TTC549 (cell line): ENCODE measurements around the gene LRRC37A.
"Not testable (repeated sequence)": the region's sequence is repeated elsewhere in the genome, so short reads cannot be mapped to it uniquely, and the experiment has no call there.

Experiments
- FAIRE-seq: peaks from 2 replicates; lab custom pipeline; 2012; peaks lifted over from hg19 to GRCh38; lab: Jason Lieb, UNC

The LRRC37A gene

DNA sequence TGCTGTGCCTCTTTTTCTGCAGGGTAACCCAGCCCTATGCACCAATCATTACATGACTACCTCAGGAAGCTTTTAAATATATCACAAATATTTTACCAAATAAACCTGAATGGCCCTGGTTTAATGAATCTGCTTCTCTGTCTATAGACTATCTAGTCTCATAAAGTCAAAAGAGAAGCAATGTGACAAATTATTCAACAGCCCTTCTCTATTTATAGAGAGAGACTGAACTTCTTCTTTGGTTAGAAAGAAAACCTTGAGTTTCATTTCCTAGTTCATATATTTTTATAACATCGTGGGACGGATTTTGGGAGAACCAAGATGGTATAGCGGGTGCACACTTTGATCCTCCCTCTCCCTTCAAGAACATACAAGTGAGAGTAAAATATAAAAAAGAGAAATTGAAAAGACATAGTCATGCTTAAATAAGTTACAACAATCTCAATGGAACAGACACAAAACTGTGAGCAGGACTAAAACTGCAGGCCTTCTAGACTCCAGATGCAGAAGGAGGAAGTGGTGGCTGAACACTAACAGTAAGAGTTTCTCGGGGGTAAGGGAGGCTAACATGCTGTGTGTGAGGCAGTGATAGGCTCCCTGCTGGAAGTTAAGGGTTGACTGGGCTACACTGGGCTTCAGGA, 3.9 kb upstream of the LRRC37A start:
- FAIRE-seq = not testable (repeated sequence)

DNA sequence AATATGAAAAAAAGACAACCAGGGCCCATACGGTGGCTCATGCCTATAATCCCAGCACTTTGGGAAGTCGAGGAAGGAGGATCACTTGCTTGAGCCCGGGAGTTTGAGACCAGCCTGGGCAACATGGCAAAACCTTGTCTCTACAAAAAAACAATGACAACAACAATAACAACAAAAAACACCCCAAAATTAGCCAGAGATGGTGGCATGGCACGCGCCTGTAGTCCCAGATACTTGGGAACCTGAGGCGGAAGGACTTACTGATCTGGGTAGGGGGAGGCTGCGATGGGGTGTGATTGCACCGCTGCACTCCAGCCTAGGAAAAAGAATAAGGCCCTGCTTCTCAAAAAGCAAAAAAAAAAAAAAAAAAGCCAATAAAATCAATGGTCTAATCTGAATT, 3.3 kb upstream of the LRRC37A start:
- not testable (repeated sequence) for FAIRE-seq

DNA sequence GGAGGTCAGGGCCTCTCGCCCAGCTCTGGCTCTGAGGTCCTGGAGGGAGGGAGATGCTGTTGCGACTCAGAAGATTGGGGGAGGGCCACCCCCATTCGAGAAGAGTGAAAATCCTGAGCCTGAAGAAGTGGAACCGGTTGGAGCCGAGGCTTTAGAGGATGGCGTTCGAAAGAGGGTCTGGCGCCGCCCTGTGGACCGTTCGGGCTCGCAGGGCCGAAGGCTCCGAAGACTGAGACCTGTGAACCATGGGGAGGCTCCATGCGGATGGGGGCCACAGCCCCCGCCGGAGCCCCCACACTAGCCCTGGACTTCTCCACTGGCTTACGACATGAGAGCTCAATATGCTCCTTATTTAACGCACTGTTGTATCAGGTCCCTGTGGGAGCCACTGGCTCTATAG, 46.3 kb downstream of the LRRC37A start:
- FAIRE-seq = not testable (repeated sequence)

DNA sequence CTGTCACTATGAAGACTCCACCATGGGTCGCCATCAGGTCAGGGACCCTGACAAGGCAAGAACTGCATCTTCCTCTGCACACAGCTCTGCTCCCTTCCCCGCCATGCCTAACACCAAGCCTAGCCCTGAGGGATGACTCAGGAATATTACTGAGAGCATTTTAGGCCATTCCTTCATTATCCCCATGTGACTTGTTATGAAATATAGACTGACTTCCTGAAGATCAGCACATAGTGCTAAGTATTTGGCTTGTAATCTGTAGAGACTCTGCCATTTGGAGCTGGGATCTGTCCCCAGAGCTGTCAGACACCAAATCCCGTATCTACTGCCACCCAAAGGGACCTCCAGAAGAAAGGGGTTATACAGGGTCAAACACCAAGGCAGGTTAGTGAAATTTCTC, 47.2 kb downstream of the LRRC37A start:
- FAIRE-seq = not testable (repeated sequence)

DNA sequence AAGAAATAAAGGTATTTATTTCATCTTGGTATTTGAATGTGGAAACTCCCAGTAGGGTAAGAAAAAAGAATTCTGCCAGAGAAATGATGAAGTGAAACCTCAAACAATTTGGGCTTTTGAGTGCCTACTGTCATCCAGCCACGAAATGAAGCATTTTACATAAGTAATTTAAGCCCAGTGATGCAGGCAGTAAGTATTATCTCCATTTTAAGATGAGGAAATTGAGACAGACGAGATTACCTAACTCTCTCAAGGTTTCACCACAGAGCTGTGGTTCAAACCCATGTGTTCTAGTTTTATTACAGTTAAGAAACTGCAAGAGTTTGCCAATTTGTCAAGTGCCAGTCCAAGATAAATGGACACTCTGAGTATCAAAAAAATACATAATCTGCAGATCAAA, 53.4 kb downstream of the LRRC37A start:
- FAIRE-seq = not testable (repeated sequence)

DNA sequence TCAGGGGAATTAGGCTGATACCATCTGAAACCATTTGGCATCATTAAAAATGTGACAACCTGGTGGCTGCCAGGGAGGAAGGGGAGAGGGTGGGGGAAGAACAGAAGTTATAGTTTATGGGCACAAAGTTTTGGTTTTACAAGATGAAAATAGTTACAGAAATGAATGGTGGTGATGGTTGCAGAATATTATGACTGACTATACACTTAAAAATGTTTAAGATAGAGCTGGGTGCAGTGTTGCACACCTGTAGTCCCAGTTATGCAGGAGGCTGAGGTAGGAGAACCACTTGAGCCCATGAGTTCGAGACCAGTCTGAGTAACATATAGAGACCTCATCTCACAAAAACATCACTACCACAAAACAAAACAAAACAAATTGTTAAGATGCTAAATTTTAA, 54.1 kb downstream of the LRRC37A start:
- not testable (repeated sequence) for FAIRE-seq

DNA sequence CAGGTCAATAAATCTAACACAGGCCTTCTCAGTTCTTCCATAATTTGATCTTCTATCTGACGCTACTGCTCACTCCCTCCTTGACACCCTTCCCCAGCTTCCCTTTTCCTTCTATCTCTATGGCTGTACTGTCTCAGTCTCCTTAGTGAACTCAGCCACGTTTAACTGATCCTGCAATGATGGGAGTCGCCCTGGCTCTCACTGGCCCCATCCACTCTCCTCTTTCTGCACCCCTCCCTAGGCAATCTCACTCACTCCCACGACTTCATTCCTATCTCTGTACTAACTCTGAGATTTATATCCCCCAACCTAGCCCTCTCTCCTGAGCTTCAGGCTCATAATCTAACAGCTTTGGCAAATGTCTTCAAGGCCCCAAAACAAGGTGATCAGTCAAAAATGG, 58.9 kb downstream of the LRRC37A start:
- not testable (repeated sequence) for FAIRE-seq

DNA sequence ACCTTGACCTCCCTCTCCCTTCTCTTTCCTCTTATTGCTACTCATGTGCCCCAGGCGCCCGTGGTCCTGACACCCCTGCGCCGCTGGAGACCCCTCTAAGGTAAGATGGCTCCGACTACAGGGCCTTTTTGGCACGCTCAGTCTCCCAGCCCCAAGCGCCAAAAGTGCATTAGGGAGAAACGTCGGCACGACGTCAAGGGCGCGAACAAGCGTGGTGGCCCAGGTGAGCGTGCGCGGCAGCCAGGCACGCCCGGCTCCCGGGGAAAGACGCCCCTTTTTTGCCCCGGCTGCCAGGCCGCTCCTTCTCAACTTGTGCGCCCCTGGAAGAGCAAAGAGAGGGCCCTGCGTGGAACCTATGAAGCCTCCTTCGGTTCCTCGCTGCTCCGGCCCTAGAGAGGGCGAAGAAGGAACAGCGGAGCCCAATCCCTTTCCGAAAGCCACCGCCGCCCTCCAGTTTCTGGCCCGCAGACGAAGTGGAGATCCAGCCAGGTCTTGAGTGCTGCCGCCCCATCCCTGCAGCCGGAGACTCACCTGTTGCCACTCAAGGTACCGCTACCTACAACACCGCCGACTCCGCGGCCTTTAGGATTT, 66.3 kb downstream of the LRRC37A start:
- not testable (repeated sequence) for FAIRE-seq

DNA sequence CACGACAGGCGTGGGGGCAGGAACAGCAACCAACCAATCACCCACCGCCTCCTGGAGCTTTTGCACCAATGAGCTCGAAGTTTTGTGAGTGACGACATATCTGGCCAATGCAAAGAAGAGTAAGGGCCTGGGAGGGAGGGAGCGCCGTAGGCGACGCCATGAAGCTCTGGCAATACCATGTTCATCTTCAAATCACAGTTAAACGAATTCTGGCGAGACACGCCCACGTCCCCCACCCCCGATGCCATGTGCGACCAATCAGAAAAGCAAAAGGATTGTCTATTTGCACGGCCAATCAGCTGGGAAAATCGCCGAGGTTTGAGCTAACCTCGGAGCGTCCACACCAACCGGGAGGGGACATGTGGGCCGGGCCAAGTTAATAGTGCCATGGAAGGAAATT, 66.8 kb downstream of the LRRC37A start, which contains the start of gene ARL17B:
Gene ARL17B, minus strand, starts transcription at position 12 of the 400 bp plus-strand sequence. CDS start 3,369 bp downstream, outside the sequence.
- FAIRE-seq = peak; percentile 97

DNA sequence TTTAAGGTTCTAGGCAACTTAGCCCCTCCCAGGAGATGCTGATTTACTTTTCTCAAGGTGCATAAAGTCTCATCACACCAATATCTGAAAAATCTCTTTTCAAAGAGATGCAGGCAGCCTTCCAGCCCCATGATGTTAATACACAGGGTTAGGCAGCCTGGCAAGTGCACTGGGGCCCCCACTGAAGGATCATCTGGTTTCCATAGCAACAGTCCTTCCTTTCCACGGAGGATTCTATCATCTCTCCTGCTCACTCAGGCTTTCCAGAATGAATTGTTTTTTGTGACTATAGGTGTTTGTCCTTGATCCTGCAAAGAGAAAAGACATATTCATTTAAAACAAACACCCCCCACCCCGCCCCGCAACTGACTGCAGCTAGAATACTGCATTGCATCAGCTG, 72.6 kb downstream of the LRRC37A start:
- not testable (repeated sequence) for FAIRE-seq

DNA sequence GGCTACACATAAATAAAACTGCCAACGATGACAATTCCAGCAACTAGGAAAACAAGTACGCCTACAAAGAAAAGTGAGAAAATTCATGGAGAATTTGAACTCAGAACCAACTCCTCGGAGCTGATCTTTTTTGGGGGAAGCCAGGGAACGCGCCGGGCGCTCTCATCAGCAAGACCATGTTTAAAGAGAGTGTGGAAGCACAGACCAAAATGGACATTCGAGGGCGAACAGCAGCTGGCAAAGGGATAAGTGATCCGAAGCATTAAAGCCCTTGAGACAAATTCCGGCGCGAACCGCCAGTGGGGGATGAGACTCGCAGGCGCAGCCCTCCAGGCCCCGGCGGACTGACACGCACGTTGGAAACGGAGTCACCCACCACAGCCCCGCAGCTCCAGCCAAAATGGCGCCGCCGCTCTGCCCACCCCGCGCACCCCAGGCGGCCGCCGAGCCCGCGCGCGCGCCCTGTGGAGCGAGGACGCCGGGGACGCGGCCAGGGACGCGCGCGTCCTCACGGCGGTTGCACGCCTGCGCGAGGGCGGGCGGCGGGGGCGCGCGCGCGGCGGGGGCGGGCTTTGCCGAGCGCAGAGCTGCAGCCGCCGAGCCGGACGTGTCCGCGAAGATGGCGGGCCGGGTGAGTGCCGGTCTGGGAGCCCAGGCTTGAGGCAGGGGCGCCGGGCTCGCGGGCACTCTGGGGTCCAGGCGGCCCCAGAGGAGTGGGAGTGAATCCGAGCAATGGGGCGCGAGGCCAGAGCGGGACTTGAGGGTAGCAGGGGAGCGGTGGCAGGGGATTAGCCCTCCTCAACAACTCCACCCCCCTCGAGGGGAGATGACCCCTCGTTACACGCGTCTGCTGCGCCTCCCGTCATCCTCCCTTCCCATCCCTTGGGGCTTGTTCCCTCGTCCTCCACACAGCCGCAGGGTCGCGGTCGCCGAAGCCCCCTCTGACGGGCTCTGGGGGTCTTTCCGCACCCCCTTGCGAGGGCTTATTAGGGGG, 77.6 kb downstream of the LRRC37A start:
- not testable (repeated sequence) for FAIRE-seq

DNA sequence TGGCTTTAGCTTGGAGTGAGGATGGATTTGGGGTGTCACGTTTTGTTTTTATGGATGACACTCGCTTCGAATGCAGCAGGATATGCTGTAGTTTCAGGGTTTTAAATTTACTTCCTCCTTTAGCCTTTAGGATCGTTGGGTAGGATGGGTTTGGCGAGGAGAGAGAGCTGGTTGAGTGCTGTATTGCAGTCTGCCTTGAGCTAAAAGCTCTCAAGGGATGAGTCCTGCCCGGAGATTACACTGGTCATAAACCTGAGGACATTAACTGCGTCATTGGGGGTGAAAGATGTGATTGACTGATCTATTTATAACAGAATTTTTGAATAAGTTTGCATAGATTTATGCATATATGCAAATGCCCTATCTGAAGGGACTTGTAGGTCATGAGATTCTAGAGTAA, 78.5 kb downstream of the LRRC37A start:
- not testable (repeated sequence) for FAIRE-seq

DNA sequence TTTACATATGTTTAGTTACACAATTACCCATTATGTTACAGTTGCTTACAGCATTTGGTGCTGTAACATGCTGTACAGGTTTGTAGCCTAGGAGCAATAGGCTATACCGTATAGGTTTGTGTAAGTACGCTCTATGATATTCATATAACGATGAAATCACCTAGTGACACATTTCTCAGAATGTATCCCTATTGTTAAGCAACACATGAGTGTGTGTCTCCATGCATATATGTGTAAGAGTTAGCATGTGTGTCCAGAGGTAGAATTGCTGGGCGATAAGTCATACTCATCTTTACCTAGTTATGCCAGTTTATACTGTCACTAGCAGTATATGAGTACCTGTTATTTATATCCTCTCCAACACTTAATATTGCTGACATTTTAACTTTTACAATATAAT, 88.2 kb downstream of the LRRC37A start:
- not testable (repeated sequence) for FAIRE-seq

DNA sequence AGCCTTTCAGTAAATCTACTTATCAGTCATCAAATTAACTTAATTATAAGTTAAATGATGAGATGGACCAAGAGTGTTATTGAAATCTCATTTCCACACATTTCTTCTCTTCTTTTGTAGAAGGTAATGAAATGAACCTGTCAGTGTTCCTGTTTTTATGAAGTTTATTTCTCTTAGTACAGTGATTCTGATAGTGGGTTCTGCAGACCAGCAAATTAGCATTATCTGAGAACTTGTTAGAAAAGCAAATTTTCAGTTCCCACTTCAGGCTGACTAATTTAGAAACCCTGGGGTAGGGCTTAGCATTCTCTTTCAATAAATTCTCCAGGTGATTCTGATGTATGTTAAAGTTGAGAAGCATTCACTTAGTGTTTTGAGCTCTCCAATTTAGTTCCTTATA, 90.6 kb downstream of the LRRC37A start:
- FAIRE-seq = not testable (repeated sequence)
